Activated naive CD8-positive, alpha-beta T cell treated with anti-CD3 and anti-CD28 coated beads for 36 hours (primary cell): Measurements from ENCODE around the gene PDXDC1. TPM values are rescaled to one million over a fixed set of nuclear protein-coding genes. Genes with fewer than 3 reads are reported as not detected.
"Not testable (repeated sequence)": the region's sequence is repeated elsewhere in the genome, so short reads cannot be mapped to it uniquely, and the experiment has no call there.

ENCODE experiments used
- DNase-seq: peaks from one replicate; pipeline ENCODE4 v3.0.0; 2021
- H3K27ac Mint-ChIP-seq: one replicate; pipeline ENCODE4 v1.8.0; 2022; ENCODE audit warnings: mild to moderate bottlenecking, moderate library complexity, mixed read lengths
- H3K27me3 Mint-ChIP-seq: one replicate; pipeline ENCODE4 v1.8.0; 2022; ENCODE audit warnings: mild to moderate bottlenecking, mixed read lengths
- H3K36me3 Mint-ChIP-seq: one replicate; pipeline ENCODE4 v1.8.0; 2021; ENCODE audit warnings: mild to moderate bottlenecking, mixed read lengths
- H3K4me1 Mint-ChIP-seq: one replicate; pipeline ENCODE4 v1.8.0; 2021; ENCODE audit warnings: mixed read lengths
- H3K4me3 Mint-ChIP-seq: one replicate; pipeline ENCODE4 v1.8.0; 2022; ENCODE audit warnings: mild to moderate bottlenecking, moderate library complexity, mixed read lengths
- H3K9me3 Mint-ChIP-seq: one replicate; pipeline ENCODE4 v1.8.0; 2022; ENCODE audit warnings: mixed read lengths
- total RNA-seq, 2 experiments: library from RNA; stranded (reverse); gene quantifications; one replicate each; pipeline ENCODE4 v1.2.3, GENCODE V29; 2021

Gene PDXDC1
- total RNA-seq: 10 to 100 TPM; 53.4 to 58.7 TPM

DNA sequence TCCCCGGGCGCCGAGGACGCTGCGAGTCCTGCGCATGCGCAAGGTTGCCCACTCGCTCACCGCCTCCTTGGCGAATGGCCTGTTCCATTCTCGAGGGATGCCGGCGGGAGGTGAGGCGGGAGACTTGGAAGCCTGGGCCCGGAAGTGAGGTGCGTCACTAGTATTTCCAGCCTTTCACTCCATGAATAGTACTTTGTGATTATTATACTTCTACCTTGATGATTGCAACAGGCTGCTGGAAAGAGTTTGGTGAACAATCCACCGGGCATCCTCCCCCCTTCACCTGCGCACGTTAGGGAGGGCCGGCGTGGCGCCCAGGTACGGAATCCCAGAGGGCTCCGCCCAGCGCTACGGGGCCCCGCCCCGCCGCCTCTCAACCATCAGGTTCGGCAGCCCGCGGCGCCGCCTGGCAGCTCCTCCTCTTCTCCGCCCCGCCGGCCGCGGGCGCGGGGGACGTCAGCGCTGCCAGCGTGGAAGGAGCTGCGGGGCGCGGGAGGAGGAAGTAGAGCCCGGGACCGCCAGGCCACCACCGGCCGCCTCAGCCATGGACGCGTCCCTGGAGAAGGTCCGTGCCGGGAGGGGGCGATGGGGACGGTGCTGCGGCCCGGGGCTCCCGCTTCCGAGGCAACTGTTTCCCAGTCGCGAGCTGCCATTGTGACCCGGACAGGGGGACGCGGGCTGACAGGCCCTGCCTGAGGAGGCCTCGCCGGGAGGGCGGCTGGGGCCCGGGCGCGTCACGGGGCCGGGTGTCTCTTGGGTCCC is at the start of gene PDXDC1:
PDXDC1 (plus strand) TSS at position 371 of the 762 bp plus-strand sequence; CDS start at position 545, 174 bp downstream.
- H3K9me3 Mint-ChIP-seq, H3K27me3 Mint-ChIP-seq, H3K36me3 Mint-ChIP-seq: not testable (repeated sequence)
- DNase-seq: peak; percentile 98
- H3K4me3 Mint-ChIP-seq: peak within 1 kb of the TSS; percentile 86
- peak within 1 kb of the TSS; percentile 83 for H3K27ac Mint-ChIP-seq
- H3K4me1 Mint-ChIP-seq: peaks cover 17% of the 10 kb centered on the region

GRCh38 chr16:14928064-14928714 is 46.6 kb upstream of the PDXDC1 start:
- not testable (repeated sequence) for H3K36me3 Mint-ChIP-seq, H3K4me1 Mint-ChIP-seq, DNase-seq, H3K4me3 Mint-ChIP-seq, H3K27ac Mint-ChIP-seq, H3K9me3 Mint-ChIP-seq, H3K27me3 Mint-ChIP-seq

DNA sequence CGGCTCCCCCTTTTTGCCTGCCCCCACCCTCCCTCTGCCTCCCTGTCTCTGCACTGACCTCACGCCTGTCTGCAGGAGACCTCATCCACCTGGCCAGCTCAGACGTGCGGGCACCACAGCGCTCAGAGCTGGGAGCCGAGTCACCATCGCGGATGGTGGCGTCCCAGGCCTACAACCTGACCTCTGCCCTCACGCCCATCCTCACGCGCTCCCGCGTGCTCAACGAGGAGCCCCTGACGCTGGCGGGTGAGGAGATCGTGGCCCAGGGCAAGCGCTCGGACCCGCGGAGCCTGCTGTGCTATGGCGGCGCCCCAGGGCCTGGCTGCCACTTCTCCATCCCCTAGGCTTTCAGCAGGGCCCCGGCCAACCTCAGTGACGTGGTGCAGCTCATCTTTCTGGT is 45.6 kb upstream of the PDXDC1 start:
- H3K27ac Mint-ChIP-seq, H3K36me3 Mint-ChIP-seq, H3K4me3 Mint-ChIP-seq, DNase-seq, H3K9me3 Mint-ChIP-seq, H3K27me3 Mint-ChIP-seq, H3K4me1 Mint-ChIP-seq: not testable (repeated sequence)

DNA sequence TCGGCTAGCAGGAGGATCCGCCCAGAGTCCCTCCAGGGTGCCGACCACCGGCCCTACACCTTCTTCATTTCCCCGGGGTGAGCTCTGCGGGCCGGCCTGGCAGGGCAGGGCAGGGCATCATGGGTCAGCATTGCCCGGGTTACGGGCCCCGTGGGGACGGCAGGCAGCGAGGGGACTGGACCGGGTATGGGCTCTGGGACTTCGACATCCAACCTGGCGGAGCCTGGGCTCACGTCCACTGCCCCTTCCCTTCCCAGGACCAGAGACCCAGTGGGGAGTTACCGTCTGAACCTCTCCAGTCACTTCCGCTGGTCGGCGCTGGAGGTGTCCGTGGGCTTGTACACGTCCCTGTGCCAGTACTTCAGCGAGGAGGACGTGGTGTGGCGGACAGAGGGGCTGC is 44.6 kb upstream of the PDXDC1 start:
- H3K36me3 Mint-ChIP-seq, H3K27me3 Mint-ChIP-seq, DNase-seq, H3K4me3 Mint-ChIP-seq, H3K4me1 Mint-ChIP-seq, H3K27ac Mint-ChIP-seq, H3K9me3 Mint-ChIP-seq: not testable (repeated sequence)

- not testable (repeated sequence) for H3K4me1 Mint-ChIP-seq, H3K4me3 Mint-ChIP-seq, H3K27me3 Mint-ChIP-seq, H3K9me3 Mint-ChIP-seq, H3K27ac Mint-ChIP-seq, DNase-seq, H3K36me3 Mint-ChIP-seq
These were observed 43.9 kb upstream of the PDXDC1 start for GRCh38 chr16:14930971-14931370.

DNA sequence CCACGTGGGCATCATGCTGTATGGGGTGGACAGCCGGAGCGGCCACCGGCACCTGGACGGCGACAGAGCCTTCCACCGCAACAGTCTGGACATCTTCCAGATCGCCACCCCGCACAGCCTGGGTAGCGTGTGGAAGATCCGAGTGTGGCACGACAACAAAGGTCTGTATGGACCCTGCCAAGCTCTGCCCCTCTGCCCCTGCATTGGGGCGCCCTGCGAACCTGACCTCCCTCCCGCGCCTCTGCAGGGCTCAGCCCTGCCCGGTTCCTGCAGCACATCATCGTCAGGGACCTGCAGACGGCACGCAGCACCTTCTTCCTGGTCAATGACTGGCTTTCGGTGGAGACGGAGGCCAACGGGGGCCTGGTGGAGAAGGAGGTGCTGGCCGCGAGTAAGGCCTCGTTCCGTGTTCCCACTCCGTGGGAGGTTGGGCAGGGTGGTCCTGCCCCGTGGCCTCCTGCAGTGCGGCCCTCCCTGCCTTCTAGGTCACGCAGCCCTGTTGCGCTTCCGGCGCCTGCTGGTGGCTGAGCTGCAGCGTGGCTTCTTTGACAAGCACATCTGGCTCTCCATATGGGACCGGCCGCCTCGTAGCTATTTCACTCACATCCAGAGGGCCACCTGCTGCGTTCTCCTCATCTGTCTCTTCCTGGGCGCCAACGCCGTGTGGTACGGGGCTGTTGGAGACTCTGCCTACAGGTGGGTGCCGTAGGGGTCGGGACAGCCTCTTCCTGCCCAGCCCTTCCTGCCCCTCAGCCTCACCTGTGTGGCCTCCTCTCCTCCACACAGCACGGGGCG is 42.0 kb upstream of the PDXDC1 start:
- H3K27me3 Mint-ChIP-seq, H3K36me3 Mint-ChIP-seq, DNase-seq, H3K4me1 Mint-ChIP-seq, H3K4me3 Mint-ChIP-seq, H3K9me3 Mint-ChIP-seq, H3K27ac Mint-ChIP-seq: not testable (repeated sequence)

DNA sequence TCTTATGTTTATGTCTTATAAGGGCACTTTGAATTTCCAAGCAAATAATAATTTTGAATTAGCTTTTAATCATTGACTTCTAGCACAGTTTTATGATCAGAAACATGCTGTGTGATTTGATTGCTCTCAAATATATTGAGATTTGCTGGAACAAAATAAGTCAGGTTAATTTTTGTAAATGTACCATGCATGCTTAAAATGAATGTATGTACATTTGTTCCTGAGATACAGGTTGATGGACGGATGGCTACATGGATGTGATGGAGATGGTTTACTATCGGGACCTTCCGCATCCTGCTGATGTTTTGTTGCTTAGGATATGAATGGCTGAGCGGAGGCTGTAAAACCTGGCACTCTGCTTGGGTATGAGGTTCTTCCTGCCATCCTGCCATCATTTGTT is 37.7 kb upstream of the PDXDC1 start, which contains the start of gene NPIPA1:
NPIPA1 (plus strand) TSS at position 301 of the 400 bp plus-strand sequence; CDS start at position 301, 0 bp downstream.
- not testable (repeated sequence) for H3K27ac Mint-ChIP-seq, H3K36me3 Mint-ChIP-seq, H3K27me3 Mint-ChIP-seq, H3K9me3 Mint-ChIP-seq, DNase-seq, H3K4me3 Mint-ChIP-seq, H3K4me1 Mint-ChIP-seq

GRCh38 chr16:14937994-14938393 is 36.8 kb upstream of the PDXDC1 start:
- H3K9me3 Mint-ChIP-seq, H3K4me3 Mint-ChIP-seq, H3K4me1 Mint-ChIP-seq, H3K27ac Mint-ChIP-seq, H3K36me3 Mint-ChIP-seq, H3K27me3 Mint-ChIP-seq, DNase-seq: not testable (repeated sequence)

DNA sequence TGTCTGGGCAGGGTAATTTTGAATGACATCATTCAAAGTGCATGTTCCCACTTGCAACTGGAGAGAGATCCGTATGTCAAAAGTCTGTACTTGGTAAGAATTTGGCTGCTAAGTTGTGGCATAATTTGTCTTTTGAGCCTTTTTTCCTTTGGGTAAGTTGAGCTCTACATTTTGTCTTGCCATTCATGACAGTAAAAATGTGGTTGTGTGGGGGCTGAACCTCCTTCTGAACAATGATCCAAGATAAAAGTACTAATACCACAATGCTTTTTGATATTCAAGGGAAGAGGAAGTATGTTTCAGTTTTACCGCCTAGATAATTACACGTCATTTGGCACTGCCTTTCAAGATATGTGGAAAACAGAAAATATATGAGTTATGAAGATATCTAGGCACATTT is 32.1 kb upstream of the PDXDC1 start:
- H3K36me3 Mint-ChIP-seq, H3K4me1 Mint-ChIP-seq, H3K4me3 Mint-ChIP-seq, H3K27ac Mint-ChIP-seq, H3K27me3 Mint-ChIP-seq, H3K9me3 Mint-ChIP-seq: not testable (repeated sequence)
- peak; percentile 8 for DNase-seq

- Mint-ChIP-seq H3K27ac (no peak overlapping the region), H3K4me1 (no peaks in the 10 kb centered on the region), H3K27me3 (peaks cover under 1% of the 10 kb centered on the region), H3K9me3 (no peaks in the 10 kb centered on the region), H3K36me3 (no peaks in the 10 kb centered on the region), H3K4me3 (no peak overlapping the region)
- no peak for DNase-seq
These were observed 19.1 kb upstream of the PDXDC1 start for GRCh38 chr16:14955546-14956231.

GRCh38 chr16:14957576-14958322 is 17.1 kb upstream of the PDXDC1 start:
- Mint-ChIP-seq H3K36me3 (no peaks in the 10 kb centered on the region), H3K9me3 (no peaks in the 10 kb centered on the region), H3K4me3 (no peak overlapping the region), H3K27ac (no peak overlapping the region), H3K27me3 (peaks cover 3% of the 10 kb centered on the region), H3K4me1 (no peaks in the 10 kb centered on the region)
- DNase-seq: no peak

GRCh38 chr16:14958323-14958600 is 16.6 kb upstream of the PDXDC1 start:
- no peak for DNase-seq
- Mint-ChIP-seq H3K27ac (no peak overlapping the region), H3K36me3 (no peaks in the 10 kb centered on the region), H3K4me1 (no peaks in the 10 kb centered on the region), H3K9me3 (no peaks in the 10 kb centered on the region), H3K4me3 (no peak overlapping the region), H3K27me3 (peaks cover 6% of the 10 kb centered on the region)

DNA sequence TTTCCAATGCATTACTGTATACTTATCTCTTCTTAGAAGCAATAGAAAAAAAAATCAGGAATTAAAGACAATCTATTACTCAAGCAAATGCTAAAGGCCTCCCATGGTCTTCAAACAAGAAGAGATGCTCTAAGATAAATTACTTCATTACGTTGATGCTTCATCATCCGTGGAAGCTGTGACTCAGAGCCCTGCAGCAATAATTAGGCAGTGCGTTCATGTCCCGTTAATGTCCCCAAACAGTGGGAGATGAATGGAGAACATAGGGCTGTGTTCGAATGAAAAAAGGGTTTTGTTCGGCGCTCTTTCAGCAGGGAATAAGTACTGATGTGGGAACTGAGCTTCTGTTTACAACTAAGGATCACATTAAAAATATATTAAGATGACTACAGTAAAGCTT is 15.9 kb upstream of the PDXDC1 start:
- Mint-ChIP-seq H3K36me3 (no peaks in the 10 kb centered on the region), H3K27me3 (peaks cover 12% of the 10 kb centered on the region)

GRCh38 chr16:14961405-14962186 is 13.2 kb upstream of the PDXDC1 start:
- DNase-seq: no peak
- H3K36me3 Mint-ChIP-seq: no peaks in the 10 kb centered on the region
- no peak overlapping the region for H3K4me3 Mint-ChIP-seq
- no peak overlapping the region for H3K27ac Mint-ChIP-seq
- peaks cover 12% of the 10 kb centered on the region for H3K27me3 Mint-ChIP-seq
- no peaks in the 10 kb centered on the region for H3K4me1 Mint-ChIP-seq
- no peaks in the 10 kb centered on the region for H3K9me3 Mint-ChIP-seq

More for the DNA sequence above, 15.9 kb upstream of the PDXDC1 start:
- no peak overlapping the region for H3K27ac Mint-ChIP-seq
- no peaks in the 10 kb centered on the region for H3K4me1 Mint-ChIP-seq
- H3K9me3 Mint-ChIP-seq: no peaks in the 10 kb centered on the region
- no peak for DNase-seq
- H3K4me3 Mint-ChIP-seq: no peak overlapping the region
